GM12872 (cell line): ENCODE results near the gene INTS1.

Experiments
- TF ChIP-seq, protein P1 (sequence below): IDR thresholded peaks from 3 replicates; pipeline ENCODE4 v1.5.1; 2011; ENCODE audit warnings: low read depth, mild to moderate bottlenecking, low read length, moderate library complexity; ENCODE audit not compliant: insufficient read depth

Gene INTS1

DNA sequence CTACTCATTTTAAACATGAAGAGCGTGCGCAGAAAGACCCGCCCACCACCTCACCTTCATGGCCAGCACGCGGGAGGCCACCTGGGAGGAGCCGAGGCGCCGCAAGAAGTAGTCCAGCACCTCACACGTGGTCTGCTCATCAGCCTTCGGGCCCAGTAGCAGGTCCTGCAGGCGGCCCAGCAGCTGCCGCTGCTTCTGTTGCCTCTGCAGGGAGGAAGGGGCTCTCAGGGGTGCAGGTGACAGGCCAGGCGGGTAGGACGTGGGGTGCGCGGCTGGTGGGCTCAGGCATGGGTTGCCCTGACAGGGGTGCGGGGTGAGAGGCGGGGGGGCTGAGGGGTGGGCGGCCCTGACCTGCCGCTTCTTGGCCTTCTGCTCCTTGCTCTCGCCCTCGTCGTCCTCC is 17.6 kb downstream of the INTS1 start:
- TF ChIP-seq, protein P1, sequence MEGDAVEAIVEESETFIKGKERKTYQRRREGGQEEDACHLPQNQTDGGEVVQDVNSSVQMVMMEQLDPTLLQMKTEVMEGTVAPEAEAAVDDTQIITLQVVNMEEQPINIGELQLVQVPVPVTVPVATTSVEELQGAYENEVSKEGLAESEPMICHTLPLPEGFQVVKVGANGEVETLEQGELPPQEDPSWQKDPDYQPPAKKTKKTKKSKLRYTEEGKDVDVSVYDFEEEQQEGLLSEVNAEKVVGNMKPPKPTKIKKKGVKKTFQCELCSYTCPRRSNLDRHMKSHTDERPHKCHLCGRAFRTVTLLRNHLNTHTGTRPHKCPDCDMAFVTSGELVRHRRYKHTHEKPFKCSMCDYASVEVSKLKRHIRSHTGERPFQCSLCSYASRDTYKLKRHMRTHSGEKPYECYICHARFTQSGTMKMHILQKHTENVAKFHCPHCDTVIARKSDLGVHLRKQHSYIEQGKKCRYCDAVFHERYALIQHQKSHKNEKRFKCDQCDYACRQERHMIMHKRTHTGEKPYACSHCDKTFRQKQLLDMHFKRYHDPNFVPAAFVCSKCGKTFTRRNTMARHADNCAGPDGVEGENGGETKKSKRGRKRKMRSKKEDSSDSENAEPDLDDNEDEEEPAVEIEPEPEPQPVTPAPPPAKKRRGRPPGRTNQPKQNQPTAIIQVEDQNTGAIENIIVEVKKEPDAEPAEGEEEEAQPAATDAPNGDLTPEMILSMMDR = no peak

DNA sequence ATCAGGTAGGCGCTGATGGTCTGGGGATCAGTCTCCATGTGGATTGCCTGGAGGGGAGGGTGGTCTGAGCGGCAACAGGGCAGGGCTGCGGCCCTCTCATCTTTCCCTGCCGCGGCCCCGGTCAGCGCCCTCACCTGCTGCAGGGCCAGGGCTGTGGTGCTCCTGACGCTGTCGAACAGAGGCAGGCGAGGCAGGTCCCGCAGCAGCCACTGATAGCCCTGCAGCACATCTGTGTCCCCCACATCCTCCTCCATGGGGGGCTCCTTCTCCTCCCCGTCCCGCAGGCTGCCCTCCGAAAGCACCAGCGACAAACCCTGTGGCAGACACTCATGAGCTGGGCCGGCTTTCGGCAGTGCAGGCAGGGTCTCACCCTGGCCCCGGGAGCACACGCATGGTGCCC is 19.0 kb downstream of the INTS1 start:
- TF ChIP-seq, protein P1 = no peak

DNA sequence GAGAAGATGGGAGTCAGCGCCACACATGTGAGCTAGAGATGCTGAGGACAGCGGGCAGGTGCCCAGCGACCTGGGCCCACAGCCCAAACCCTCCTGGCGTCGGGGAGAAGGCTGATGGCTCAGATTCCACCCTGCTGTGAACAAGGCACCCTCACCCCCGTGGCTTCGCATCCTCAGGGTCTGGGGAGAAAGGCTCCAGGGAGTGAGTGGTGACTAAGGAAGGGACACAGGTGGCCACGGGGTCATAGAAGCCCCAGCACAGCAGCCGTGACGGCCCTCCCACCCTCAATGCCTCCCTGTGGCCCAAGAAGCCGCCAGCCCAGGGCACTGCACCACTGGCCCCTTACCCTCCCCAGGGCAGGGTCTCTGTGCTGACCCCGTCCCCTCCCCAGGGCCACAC is 19.6 kb downstream of the INTS1 start:
- TF ChIP-seq, protein P1 = no peak

DNA sequence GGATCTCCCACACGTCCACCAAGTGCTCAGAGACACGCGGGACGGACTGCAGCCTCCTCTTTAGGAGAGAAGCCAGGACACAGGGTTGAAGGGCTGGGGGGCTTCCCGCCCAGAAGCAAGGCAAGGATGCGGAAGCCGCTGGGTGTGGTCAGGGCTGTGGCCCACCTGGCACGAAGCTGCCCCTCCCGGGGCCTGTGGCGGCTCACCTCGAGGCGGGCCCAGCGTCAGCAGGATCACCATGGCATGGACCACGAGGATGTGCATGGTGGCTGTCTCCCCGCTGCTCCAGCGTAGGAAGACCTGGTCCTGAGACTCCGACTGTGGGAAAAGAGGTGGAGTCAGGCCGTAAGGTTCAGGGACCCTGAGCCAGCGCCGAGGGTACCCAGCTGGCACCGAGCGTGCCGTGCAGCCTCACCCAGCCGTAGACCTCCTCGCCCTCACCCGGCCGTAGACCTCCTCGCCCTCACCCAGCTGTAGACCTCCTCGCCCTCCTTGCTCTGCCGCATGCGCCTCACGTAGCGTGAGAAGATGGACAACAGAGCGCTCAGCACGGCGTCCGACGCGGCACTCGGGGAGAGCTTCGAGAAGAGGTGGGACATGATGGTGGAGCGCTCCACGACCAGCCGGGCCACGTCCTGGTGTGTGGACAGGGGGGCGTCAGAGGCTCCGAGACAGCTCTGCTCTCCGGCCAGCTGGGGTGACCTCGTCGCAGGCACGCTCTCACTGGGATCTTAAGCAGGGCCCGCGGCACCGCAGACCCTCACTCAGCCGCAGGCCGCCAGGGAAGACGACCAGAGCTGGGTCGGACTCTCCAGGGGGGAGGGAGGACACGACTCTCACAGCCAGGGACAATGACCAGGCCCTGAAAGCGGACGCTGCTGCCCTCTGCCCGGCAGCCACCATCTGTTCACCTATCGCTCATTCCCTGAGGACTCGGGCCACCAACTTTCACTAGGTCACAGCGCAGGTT is 20.4 kb downstream of the INTS1 start:
- TF ChIP-seq, protein P1 = no peak

DNA sequence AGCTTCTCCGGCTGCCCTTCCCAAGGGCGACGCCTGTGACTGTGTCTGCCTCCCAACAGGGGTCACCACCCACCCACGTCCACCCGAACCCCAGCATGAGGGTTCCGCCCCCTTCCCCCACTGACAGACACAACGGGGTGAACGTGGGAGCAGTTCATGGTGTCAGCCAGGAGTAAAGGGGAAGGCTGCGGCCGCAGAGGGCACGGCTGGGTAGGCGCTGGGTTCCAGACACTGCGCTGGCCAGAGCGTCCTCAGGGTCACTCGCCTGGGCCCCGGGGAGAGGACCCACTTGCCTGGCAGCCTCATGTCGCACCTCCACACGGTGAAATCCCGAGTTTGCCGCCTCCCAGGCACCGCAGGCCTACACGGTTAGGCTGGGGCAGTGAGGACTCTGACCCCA is 21.1 kb downstream of the INTS1 start:
- TF ChIP-seq, protein P1 = no peak

DNA sequence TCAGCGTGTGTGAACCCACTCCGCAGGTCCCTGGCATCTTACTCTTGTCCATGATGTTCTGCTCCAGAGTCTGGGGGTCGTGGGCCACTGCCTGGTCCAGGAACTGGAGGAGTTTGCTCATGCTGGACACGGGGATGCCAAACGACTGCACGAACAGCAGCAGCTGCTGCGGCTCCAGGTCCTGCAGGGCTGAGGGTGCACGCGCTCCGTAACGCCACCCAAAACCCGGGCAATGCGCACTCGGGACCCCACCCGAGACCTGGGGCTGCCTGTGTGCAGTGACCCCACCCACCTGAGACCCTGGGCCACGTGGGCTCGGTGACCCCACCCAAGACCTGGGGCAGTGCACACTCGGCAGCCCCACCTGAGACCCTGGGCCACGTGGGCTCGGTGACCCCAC is 22.9 kb downstream of the INTS1 start:
- TF ChIP-seq, protein P1 = no peak

DNA sequence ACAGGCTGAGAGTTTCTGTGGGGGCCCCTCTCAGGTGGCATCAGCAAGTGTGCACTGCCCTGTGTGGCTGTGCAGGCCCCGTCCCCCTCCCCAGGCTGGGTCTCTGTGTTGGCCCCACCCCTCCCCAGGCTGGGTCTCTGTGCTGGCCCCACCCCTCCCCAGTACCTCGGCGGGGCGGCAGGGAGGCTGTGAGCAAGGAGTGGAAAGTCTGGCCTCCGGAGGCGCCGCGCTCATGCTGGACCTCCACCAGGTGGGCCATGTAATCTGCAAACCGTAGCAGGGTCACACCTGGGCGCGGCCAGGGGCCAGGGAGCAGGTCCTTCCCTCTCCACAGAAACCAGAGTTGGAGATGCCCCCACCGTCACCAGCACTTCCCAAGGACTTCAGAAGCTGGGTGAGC is 23.5 kb downstream of the INTS1 start:
- TF ChIP-seq, protein P1 = no peak
